H1 (cell line): Measurements from ENCODE around the gene PAAF1. TPM values are rescaled to one million over a fixed set of nuclear protein-coding genes. Genes with fewer than 3 reads are reported as not detected.

Experiments
- CTCF ChIA-PET: fragments of 300-600 bp; sonication (Branson Sonifier 250); formaldehyde crosslinking; loops from one replicate; lab custom pipeline; 2021; ENCODE audit not compliant: partially characterized antibody; lab: Charles Lee
- POLR2A ChIA-PET: fragments of 300-600 bp; sonication (Branson Sonifier 250); formaldehyde crosslinking; loops from one replicate; lab custom pipeline; 2021; ENCODE audit warnings: inconsistent platforms; ENCODE audit not compliant: partially characterized antibody; lab: Charles Lee
- DNase-seq, 2 experiments: peaks; one replicate each; pipeline versions ENCODE4 v3.0.0 to v3.0.0-alpha.2; 2010 to 2022; ENCODE audit warnings: low spot score in 2 of 2, low read depth in 1 of 2, mixed read lengths in 1 of 2
- FAIRE-seq: peaks from 2 replicates; lab custom pipeline; 2011; peaks lifted over from hg19 to GRCh38; lab: Jason Lieb, UNC
- H2AFZ ChIP-seq: 2 replicates; pipeline ENCODE4 v1.8.1; 2012; ENCODE audit warnings: low read length, inconsistent platforms
- H2AK5ac ChIP-seq: 2 replicates; pipeline ENCODE4 v1.6.1; 2013; ENCODE audit warnings: low read depth, low read length
- H2BK120ac ChIP-seq: replicated peaks from 2 replicates; pipeline ENCODE3; 2013; ENCODE audit warnings: low read depth, low read length, inconsistent platforms
- H2BK12ac ChIP-seq: 2 replicates; pipeline ENCODE4 v1.6.1; 2013; ENCODE audit warnings: low read depth, low read length
- H2BK15ac ChIP-seq: 2 replicates; pipeline ENCODE4 v1.6.1; 2013; ENCODE audit warnings: low read length
- H2BK20ac ChIP-seq: 2 replicates; pipeline ENCODE4 v1.6.1; 2013; ENCODE audit warnings: low read length
- H2BK5ac ChIP-seq: 2 replicates; pipeline ENCODE4 v1.6.1; 2013; ENCODE audit warnings: low read depth, low read length
- H3K14ac ChIP-seq: 2 replicates; pipeline ENCODE4 v1.6.1; 2013; ENCODE audit warnings: inconsistent platforms; ENCODE audit not compliant: insufficient read length
- H3K18ac ChIP-seq: 2 replicates; pipeline ENCODE4 v1.6.1; 2013; ENCODE audit warnings: low read length; ENCODE audit errors: extremely low read depth
- H3K23ac ChIP-seq: 2 replicates; pipeline ENCODE4 v1.6.1; 2013; ENCODE audit warnings: inconsistent platforms; ENCODE audit not compliant: insufficient read length
- H3K23me2 ChIP-seq: 2 replicates; pipeline ENCODE4 v1.6.1; 2013; ENCODE audit warnings: low read depth, low read length
- H3K27ac ChIP-seq: 2 replicates; pipeline ENCODE4 v1.6.1; 2011; ENCODE audit warnings: low read depth, low read length, inconsistent platforms
- H3K27me3 ChIP-seq, 4 experiments: replicated peaks in 1 of 4; 1 replicate in 1 of 4; 2 replicates in 3 of 4; pipeline versions ENCODE4 v1.6.1 to v1.8.1; 2011 to 2013; ENCODE audit warnings: low read length in 3 of 4, mild to moderate bottlenecking in 3 of 4, inconsistent platforms in 2 of 4, mixed read lengths in 2 of 4, moderate library complexity in 1 of 4; ENCODE audit not compliant: control insufficient read depth in 3 of 4, insufficient read depth in 3 of 4; ENCODE audit errors: extremely low read depth in 1 of 4
- H3K36me3 ChIP-seq, 4 experiments: 2 replicates each; pipeline versions ENCODE4 v1.6.1 to v1.8.1; 2011 to 2013; ENCODE audit warnings: mild to moderate bottlenecking in 4 of 4, low read length in 3 of 4, moderate library complexity in 2 of 4, control low read depth in 1 of 4, inconsistent platforms in 1 of 4; ENCODE audit not compliant: insufficient read depth in 4 of 4, control insufficient read depth in 2 of 4
- H3K4ac ChIP-seq: replicated peaks from 2 replicates; pipeline ENCODE3; 2013; ENCODE audit warnings: low read length, low read depth, mixed read lengths, inconsistent platforms; ENCODE audit not compliant: insufficient read length
- H3K4me1 ChIP-seq, 4 experiments: replicated peaks in 1 of 4; 1 replicate in 1 of 4; 2 replicates in 3 of 4; pipeline versions ENCODE4 v1.6.1 to v1.8.1; 2011 to 2013; ENCODE audit warnings: low read length in 3 of 4, inconsistent platforms in 2 of 4, mixed read lengths in 1 of 4; ENCODE audit not compliant: insufficient read depth in 4 of 4, control insufficient read depth in 3 of 4
- H3K4me2 ChIP-seq, 2 experiments: 2 replicates each; pipeline versions ENCODE4 v1.6.1 to v1.8.1; 2011 to 2013; ENCODE audit warnings: low read depth in 2 of 2, low read length in 2 of 2, control low read depth in 1 of 2, inconsistent platforms in 1 of 2, mild to moderate bottlenecking in 1 of 2; ENCODE audit not compliant: insufficient read depth in 1 of 2
- H3K4me3 ChIP-seq, 4 experiments: fragments of 200-600, 300-600 bp in 1 of 4; sonication (generic), shearing (Covaris generic), sonication (Bioruptor Twin) in 1 of 4; 2 replicates each; pipeline versions ENCODE4 v1.5.1 to v1.8.1; 2011 to 2016; ENCODE audit warnings: low read length in 4 of 4, low read depth in 3 of 4, control low read depth in 2 of 4, inconsistent platforms in 2 of 4, mild to moderate bottlenecking in 2 of 4, mixed read lengths in 1 of 4, moderate library complexity in 1 of 4; ENCODE audit not compliant: insufficient read depth in 2 of 4; ENCODE audit errors: extremely low read depth in 1 of 4
- H3K56ac ChIP-seq: replicated peaks from 2 replicates; pipeline ENCODE3; 2013; ENCODE audit warnings: low read depth, mild to moderate bottlenecking, mixed read lengths, low read length, inconsistent platforms; ENCODE audit not compliant: insufficient read length
- H3K79me1 ChIP-seq: 2 replicates; pipeline ENCODE4 v1.6.1; 2013; ENCODE audit warnings: low read depth, low read length, control low read depth
- H3K79me2 ChIP-seq, 2 experiments: 2 replicates each; pipeline versions ENCODE4 v1.6.1 to v1.8.1; 2012 to 2013; ENCODE audit warnings: low read length in 2 of 2, mild to moderate bottlenecking in 2 of 2, inconsistent platforms in 1 of 2; ENCODE audit not compliant: insufficient read depth in 2 of 2, control insufficient read depth in 1 of 2
- H3K9ac ChIP-seq, 4 experiments: replicated peaks in 1 of 4; 1 replicate in 1 of 4; 2 replicates in 3 of 4; pipeline versions ENCODE4 v1.6.1 to v1.8.1; 2011 to 2013; ENCODE audit warnings: low read depth in 3 of 4, low read length in 3 of 4, control low read depth in 2 of 4, mild to moderate bottlenecking in 2 of 4, moderate library complexity in 2 of 4, inconsistent platforms in 1 of 4; ENCODE audit errors: extremely low read depth in 1 of 4
- H3K9me3 ChIP-seq, 2 experiments: 2 replicates each; pipeline versions ENCODE4 v1.6.1 to v1.8.1; 2012 to 2013; ENCODE audit warnings: mild to moderate bottlenecking in 2 of 2, moderate library complexity in 2 of 2, control low read depth in 1 of 2, inconsistent platforms in 1 of 2, low read depth in 1 of 2, low read length in 1 of 2, mixed read lengths in 1 of 2; ENCODE audit not compliant: insufficient read depth in 2 of 2
- H4K20me1 ChIP-seq, 2 experiments: replicated peaks in 1 of 2; 2 replicates each; pipeline versions ENCODE3 to v1.8.1; 2011 to 2013; ENCODE audit warnings: inconsistent platforms in 2 of 2, low read length in 2 of 2, mild to moderate bottlenecking in 1 of 2; ENCODE audit not compliant: insufficient read depth in 2 of 2, control insufficient read depth in 1 of 2
- H4K5ac ChIP-seq: 2 replicates; pipeline ENCODE4 v1.6.1; 2013; ENCODE audit warnings: low read length, low read depth, mixed read lengths, inconsistent platforms; ENCODE audit not compliant: insufficient read length
- H4K8ac ChIP-seq: 2 replicates; pipeline ENCODE4 v1.8.0; 2013; ENCODE audit warnings: mild to moderate bottlenecking, moderate library complexity, low read length, inconsistent platforms; ENCODE audit not compliant: insufficient read depth; ENCODE audit errors: extremely low read depth
- H4K91ac ChIP-seq: replicated peaks from 2 replicates; pipeline ENCODE3; 2013; ENCODE audit warnings: low read length, mixed read lengths, inconsistent platforms; ENCODE audit not compliant: insufficient read length
- CBX5 ChIP-seq: fragments of 300-800, 300-1000 bp; sonication (generic); IDR thresholded peaks from 2 replicates; pipeline ENCODE4 v1.7.1; 2016; ENCODE audit warnings: antibody characterized with exemption, low read length, low read depth
- CEBPB ChIP-seq: IDR thresholded peaks from 2 replicates; pipeline ENCODE4 v1.6.1; 2012; ENCODE audit warnings: low read depth, low read length
- CHD2 ChIP-seq: IDR thresholded peaks from 2 replicates; pipeline ENCODE4 v1.6.1; 2012; ENCODE audit warnings: low read length, improper control_type of control experiment
- E2F6 ChIP-seq: IDR thresholded peaks from 2 replicates; pipeline ENCODE4 v1.6.1; 2012; ENCODE audit warnings: inconsistent platforms
- EP300 ChIP-seq, 2 experiments: IDR thresholded peaks; 1 replicate in 1 of 2; 2 replicates in 1 of 2; pipeline ENCODE4 v1.6.1; 2011 to 2012; ENCODE audit warnings: low read depth in 2 of 2, low read length in 2 of 2, mild to moderate bottlenecking in 2 of 2, borderline replicate concordance in 1 of 2, inconsistent platforms in 1 of 2, moderate library complexity in 1 of 2
- JUND ChIP-seq: IDR thresholded peaks from 2 replicates; pipeline ENCODE4 v1.6.1; 2011; ENCODE audit warnings: mild to moderate bottlenecking, improper control_type of control experiment, low read length
- KDM5A ChIP-seq: fragments of 200-600 bp; IDR thresholded peaks from 2 replicates; pipeline ENCODE4 v1.7.1; 2012; ENCODE audit warnings: mild to moderate bottlenecking, low read length, inconsistent platforms, mixed read lengths
- MAFK ChIP-seq: IDR thresholded peaks from 2 replicates; pipeline ENCODE4 v1.6.1; 2012; ENCODE audit warnings: low read depth, mild to moderate bottlenecking, improper control_type of control experiment, low read length
- POLR2A ChIP-seq, 2 experiments: IDR thresholded peaks; 1 replicate in 1 of 2; 2 replicates in 1 of 2; pipeline ENCODE4 v1.6.1; 2011; ENCODE audit warnings: low read depth in 2 of 2, low read length in 2 of 2, mild to moderate bottlenecking in 2 of 2; ENCODE audit errors: control extremely low read depth in 1 of 2
- POLR2AphosphoS5 ChIP-seq: IDR thresholded peaks from 2 replicates; pipeline ENCODE4 v1.6.1; 2011; ENCODE audit warnings: low read depth, low read length
- RFX5 ChIP-seq: IDR thresholded peaks from 2 replicates; pipeline ENCODE4 v1.6.1; 2011; ENCODE audit warnings: low read depth, low read length, improper control_type of control experiment, borderline replicate concordance
- RNF2 ChIP-seq: fragments of 200-900, 300-1000 bp; sonication (generic); IDR thresholded peaks from 2 replicates; pipeline ENCODE4 v1.7.1; 2016; ENCODE audit warnings: borderline replicate concordance, low read depth, mild to moderate bottlenecking, antibody characterized with exemption, low read length; ENCODE audit not compliant: poor library complexity, severe bottlenecking; ENCODE audit errors: missing control alignments
- TEAD4 ChIP-seq: IDR thresholded peaks from 2 replicates; pipeline ENCODE4 v1.6.1; 2012; ENCODE audit warnings: low read depth, low read length, inconsistent platforms, mixed read lengths
- WGBS, 2 experiments: shearing (Covaris generic) in 1 of 2; methylation state at CpG; one replicate each; pipeline versions ENCODE4 v1.1.6 to v1.1.7; 2013 to 2015; ENCODE audit warnings: low lambda C conversion rate in 2 of 2, mixed read lengths in 2 of 2, inconsistent platforms in 1 of 2, low coverage in 1 of 2, missing lambda C conversion rate in 1 of 2; ENCODE audit not compliant: insufficient replicate concordance in 2 of 2, insufficient coverage in 1 of 2, insufficient read length in 1 of 2; ENCODE audit errors: extremely low coverage in 1 of 2, missing lambda C conversion rate in 1 of 2; 5-methylcytosine and 5-hydroxymethylcytosine counted together
- polyA plus RNA-seq, 7 experiments: library from polyadenylated mRNA; depleted of rRNA in 3 of 7; stranded (reverse) in 5 of 7; unstranded in 2 of 7; fragments of >200 nt in 5 of 7; fragments of 200-250 nt in 2 of 7; gene quantifications; 1 replicate in 5 of 7; 2 replicates in 1 of 7; 4 replicates in 1 of 7; pipeline versions ENCODE4 v1.2.1 to v1.2.3, GENCODE V29; 2011 to 2013; ENCODE audit warnings: missing spikeins in 2 of 7, mixed read lengths in 2 of 7
- total RNA-seq: library from RNA; stranded (reverse); fragmentation: NEBNext Ultra II Directional; extraction: Animal tissue kit (Norgen Biotek cat#: 25700); gene quantifications from 2 replicates; pipeline ENCODE4 v1.2.1, GENCODE V29; 2021

The PAAF1 gene
- total and polyA plus RNA-seq, 2 of the 8 experiments (the other 6 are each of a cell fraction or from before 2014, with no cell fraction given) = 24.4 to 28.8 TPM

GRCh38 chr11:73971175-73971719, 94.4 kb downstream of the PAAF1 start:
- Histone ChIP-seq H4K91ac (no peak overlapping the region), H2BK5ac (no peak overlapping the region), H3K9ac (no peak overlapping the region), H2BK12ac (no peak overlapping the region), H3K23me2 (no peaks in the 10 kb centered on the region), H2BK15ac (no peak overlapping the region), H3K79me1 (no peaks in the 10 kb centered on the region), H3K4me1 (no peaks in the 10 kb centered on the region), H4K5ac (no peak overlapping the region), H3K18ac (no peak overlapping the region; the same call in 1 of the 2 replicates), H3K23ac (no peak overlapping the region), H3K56ac (no peak overlapping the region), H3K4me3 (no peak overlapping the region), H3K79me2 (no peaks in the 10 kb centered on the region), H3K4ac (no peak overlapping the region), H4K20me1 (peaks cover 0 to 4% of the 10 kb centered on the region in 2 experiments), H4K8ac (no peak overlapping the region), H3K27ac (no peak overlapping the region), H2AFZ (no peak overlapping the region), H3K14ac (no peak overlapping the region), H2BK120ac (no peak overlapping the region), H3K4me2 (no peak overlapping the region), H3K36me3 (peaks cover 5 to 18% (median 12%) of the 10 kb centered on the region in 4 experiments; a peak in 6 of 8 replicates), H3K27me3 (no peaks in the 10 kb centered on the region), H2BK20ac (no peak overlapping the region), H2AK5ac (no peak overlapping the region), H3K9me3 (no peaks in the 10 kb centered on the region)
- CTCF ChIA-PET = interaction anchor here (0.6 to 0.7 kb wide), 3 partner anchors 206 to 562 kb away, joined by 3 to 4 read pairs (median 3); no protein-coding TSS in a partner anchor
- POLR2A ChIA-PET = interaction anchor here (0.6 to 8.8 kb wide), 5 partner anchors 10 to 507 kb away, joined by 3 to 94 read pairs (median 4); partner anchors contain the start of gene UCP2
- no peak for FAIRE-seq
- WGBS, 2 experiments = 76% methylated on average over 6 of the region's 6 CpGs; no CpG with 5 or more reads in 1 of the 2 experiments
- TF ChIP-seq RFX5 (no peak), EP300 (IDR thresholded peaks at IDR 0.05; ENCODE audit: borderline replicate concordance in 1 of 2, low read depth in 2 of 2, low read length in 2 of 2) (no peak), E2F6 (no peak), TEAD4 (no peak), CHD2 (no peak), JUND (no peak), POLR2A (IDR thresholded peaks at IDR 0.05; ENCODE audit: control extremely low read depth in 1 of 2, low read depth in 2 of 2, low read length in 2 of 2) (peak in 1 of 2 experiments; percentile 47; a peak in 2 of 3 replicates), CBX5 (no peak), KDM5A (no peak), CEBPB (no peak), RNF2 (no peak), MAFK (no peak), POLR2AphosphoS5 (peak; percentile 45; the same call in 1 of the 2 replicates)
- DNase-seq = no peak
